ENCODE data around the gene FLRT3.

- TF ChIP-seq, protein P1, sequence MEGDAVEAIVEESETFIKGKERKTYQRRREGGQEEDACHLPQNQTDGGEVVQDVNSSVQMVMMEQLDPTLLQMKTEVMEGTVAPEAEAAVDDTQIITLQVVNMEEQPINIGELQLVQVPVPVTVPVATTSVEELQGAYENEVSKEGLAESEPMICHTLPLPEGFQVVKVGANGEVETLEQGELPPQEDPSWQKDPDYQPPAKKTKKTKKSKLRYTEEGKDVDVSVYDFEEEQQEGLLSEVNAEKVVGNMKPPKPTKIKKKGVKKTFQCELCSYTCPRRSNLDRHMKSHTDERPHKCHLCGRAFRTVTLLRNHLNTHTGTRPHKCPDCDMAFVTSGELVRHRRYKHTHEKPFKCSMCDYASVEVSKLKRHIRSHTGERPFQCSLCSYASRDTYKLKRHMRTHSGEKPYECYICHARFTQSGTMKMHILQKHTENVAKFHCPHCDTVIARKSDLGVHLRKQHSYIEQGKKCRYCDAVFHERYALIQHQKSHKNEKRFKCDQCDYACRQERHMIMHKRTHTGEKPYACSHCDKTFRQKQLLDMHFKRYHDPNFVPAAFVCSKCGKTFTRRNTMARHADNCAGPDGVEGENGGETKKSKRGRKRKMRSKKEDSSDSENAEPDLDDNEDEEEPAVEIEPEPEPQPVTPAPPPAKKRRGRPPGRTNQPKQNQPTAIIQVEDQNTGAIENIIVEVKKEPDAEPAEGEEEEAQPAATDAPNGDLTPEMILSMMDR (IDR thresholded peaks at IDR 0.05; ENCODE audit: insufficient read depth, low read length): no peak
- TF ChIP-seq POLR2AphosphoS5 (IDR thresholded peaks at IDR 0.05; ENCODE audit: low read depth) (no peak), GABPA (IDR thresholded peaks at IDR 0.05; ENCODE audit: low read depth) (no peak), REST (IDR thresholded peaks at IDR 0.05; ENCODE audit: insufficient replicate concordance, low read depth) (no peak), SPI1 (IDR thresholded peaks at IDR 0.05; ENCODE audit: borderline replicate concordance, low read depth) (no peak)
Observed at GRCh38 chr20:14385176-14385740, 47.8 kb upstream of the FLRT3 start.

Data from HL-60 (cell line).